Mammary epithelial cell (primary cell): ENCODE results near the gene CPA3.

Experiments
- CTCF ChIP-seq, 2 donors: IDR thresholded peaks in 1 of 2; conservative IDR thresholded peaks in 1 of 2; 2 replicates each; pipeline ENCODE4 v1.5.1; 2011 to 2012; ENCODE audit warnings: inconsistent platforms in 2 of 2, low read length in 2 of 2, mild to moderate bottlenecking in 2 of 2, control low read depth in 1 of 2, low read depth in 1 of 2; ENCODE audit not compliant: insufficient read depth in 1 of 2; ENCODE audit errors: extremely low read depth in 1 of 2
- EZH2 ChIP-seq: IDR thresholded peaks from 2 replicates; pipeline ENCODE4 v1.6.1; 2012; ENCODE audit warnings: low read length, inconsistent platforms, borderline replicate concordance

- TF ChIP-seq CTCF (conservative IDR thresholded peaks at IDR 0.05 in 1 of 2, IDR thresholded peaks at IDR 0.05 in 1 of 2; ENCODE audit: extremely low read depth in 1 of 2, insufficient read depth in 1 of 2, low read depth in 1 of 2, low read length in 2 of 2) (no peak), EZH2 (no peak)
These were observed 12.0 kb upstream of the CPA3 start for GRCh38 chr3:148853076-148853475.
